GM19035 (cell line): ENCODE results near the gene FAM131B.
A peak's percentile ranks its signal among the peaks of the same experiment; 100 is the strongest.
"Not testable (repeated sequence)": the region's sequence is repeated elsewhere in the genome, so short reads cannot be mapped to it uniquely, and the experiment has no call there.

Source experiments
- ATAC-seq: cut with Tn5 transposase; IDR thresholded peaks from one replicate; pipeline ENCODE4 v1.9.1; 2021; ENCODE audit not compliant: unreplicated experiment

Gene FAM131B

GRCh38 chr7:143395187-143396149 is 33.0 kb upstream of the FAM131B start:
- peak; percentile 44 for ATAC-seq

GRCh38 chr7:143394777-143395176 is 32.3 kb upstream of the FAM131B start:
- no peak for ATAC-seq

- no peak for ATAC-seq
Observed at GRCh38 chr7:143394068-143394467, 31.6 kb upstream of the FAM131B start.

GRCh38 chr7:143393267-143394041 is 30.9 kb upstream of the FAM131B start:
- no peak for ATAC-seq

GRCh38 chr7:143392875-143393266 is 30.4 kb upstream of the FAM131B start:
- ATAC-seq: no peak

- not testable (repeated sequence) for ATAC-seq
Observed at GRCh38 chr7:143392427-143392826, 29.9 kb upstream of the FAM131B start.

GRCh38 chr7:143391462-143392404 is 29.2 kb upstream of the FAM131B start:
- ATAC-seq: no peak

GRCh38 chr7:143390773-143391317 is 28.3 kb upstream of the FAM131B start:
- no peak for ATAC-seq

- no peak for ATAC-seq
Observed at GRCh38 chr7:143390104-143390772, 27.7 kb upstream of the FAM131B start.

GRCh38 chr7:143389316-143390103 is 27.0 kb upstream of the FAM131B start:
- no peak for ATAC-seq

GRCh38 chr7:143388491-143389101 is 26.1 kb upstream of the FAM131B start:
- no peak for ATAC-seq

GRCh38 chr7:143388051-143388450 is 25.5 kb upstream of the FAM131B start:
- no peak for ATAC-seq

- no peak for ATAC-seq
Observed at GRCh38 chr7:143387156-143387975, 24.9 kb upstream of the FAM131B start.

GRCh38 chr7:143385891-143386781 is 23.6 kb upstream of the FAM131B start:
- ATAC-seq: no peak

- ATAC-seq: no peak
Observed at GRCh38 chr7:143384661-143385631, 22.4 kb upstream of the FAM131B start.

- no peak for ATAC-seq
Observed at GRCh38 chr7:143384148-143384547, 21.6 kb upstream of the FAM131B start.
